Measurements from ENCODE around the gene WDR41. TPM values are rescaled to one million over a fixed set of nuclear protein-coding genes. Genes with fewer than 3 reads are reported as not detected.
"Not testable (repeated sequence)": the region's sequence is repeated elsewhere in the genome, so short reads cannot be mapped to it uniquely, and the experiment has no call there.

WDR41 gene
- total and polyA plus RNA-seq, 2 of the 4 experiments (the other 2 are of a cell fraction), result 38.1 to 72.1 TPM

GRCh38 chr5:77386340-77386739 lies 105.8 kb downstream of the WDR41 start:
- H4K91ac ChIP-seq (ENCODE audit: insufficient read depth, low read depth, low read length); H4K20me1 ChIP-seq (ENCODE audit: insufficient read depth, low read length); H3K9me3 ChIP-seq (ENCODE audit: control insufficient read depth, insufficient read depth, low read length); BruUV-seq (replicated peaks); H3K23ac ChIP-seq (ENCODE audit: low read depth, low read length); H3K4me2 ChIP-seq (ENCODE audit: low read depth, low read length); H3K9ac ChIP-seq (ENCODE audit: low read depth, low read length); intact Hi-C loops (cut with micrococcal nuclease); H2BK120ac ChIP-seq (ENCODE audit: low read depth, low read length); DNase-seq; H2AFZ ChIP-seq (replicated peaks; ENCODE audit: low read length, poor library complexity); H2BK20ac ChIP-seq (ENCODE audit: low read depth, low read length); H2BK5ac ChIP-seq (ENCODE audit: low read depth, low read length, poor library complexity, severe bottlenecking); ATAC-seq (ENCODE audit: low read depth); H2BK15ac ChIP-seq (ENCODE audit: low read depth, low read length); H3K27ac ChIP-seq (ENCODE audit: insufficient read depth, low read length); H3K36me3 ChIP-seq (ENCODE audit: control insufficient read depth, insufficient read depth, low read length); H4K8ac ChIP-seq (ENCODE audit: low read depth in 2 of 2, low read length in 2 of 2); H3K4me3 ChIP-seq (ENCODE audit: insufficient read depth, low read depth, low read length); H3K56ac ChIP-seq (ENCODE audit: extremely low read depth, insufficient read depth, low read length); in situ Hi-C loops (cut with MboI; ENCODE audit: low sequenced_read_pairs); H3K4ac ChIP-seq (ENCODE audit: low read depth, low read length); H2AK9ac ChIP-seq (replicated peaks; ENCODE audit: low read depth, low read length, poor library complexity); H3K79me1 ChIP-seq (ENCODE audit: low read depth in 1 of 2, low read length in 2 of 2); H2AK5ac ChIP-seq (ENCODE audit: low read depth, low read length); H3K18ac ChIP-seq (ENCODE audit: low read depth, low read length); H3K9me1 ChIP-seq (ENCODE audit: insufficient read depth, low read length); H3K4me1 ChIP-seq (ENCODE audit: control insufficient read depth, insufficient read depth, low read length); dilution Hi-C loops (cut with HindIII; ENCODE audit: low sequenced_read_pairs, unreplicated experiment); H3K27me3 ChIP-seq (ENCODE audit: control insufficient read depth, insufficient read depth, low read length); H4K5ac ChIP-seq (ENCODE audit: low read depth, low read length); CTCF ChIA-PET; H3K14ac ChIP-seq (replicated peaks; ENCODE audit: low read depth, low read length); POLR2A ChIA-PET (ENCODE audit: unreplicated experiment): not testable (repeated sequence)
- WGBS, 2 experiments (ENCODE audit: extremely low coverage in 2 of 2, insufficient read length in 1 of 2), result no CpG with 5 or more reads among the region's 1 CpG

DNA sequence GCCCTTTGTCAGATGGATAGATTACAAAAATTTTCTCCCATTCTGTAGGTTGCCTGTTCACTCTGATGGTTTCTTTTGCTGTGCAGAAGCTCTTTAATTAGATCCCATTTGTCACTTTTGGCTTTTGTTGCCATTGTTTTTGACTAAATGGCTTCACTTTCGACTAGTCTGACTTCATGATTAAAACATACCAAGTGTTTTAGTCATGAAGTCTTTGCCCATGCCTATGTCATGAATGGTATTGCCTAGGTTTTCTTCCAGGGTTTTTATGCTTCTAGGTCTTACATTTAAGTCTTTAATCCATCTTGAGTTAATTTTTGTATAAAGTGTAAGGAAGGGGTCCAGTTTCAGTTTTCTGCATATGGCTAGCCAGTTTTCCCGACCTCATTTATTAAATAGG lies 108.8 kb downstream of the WDR41 start:
- H2BK5ac ChIP-seq (ENCODE audit: low read depth, low read length, poor library complexity, severe bottlenecking); H3K9ac ChIP-seq (ENCODE audit: low read depth, low read length); H2BK20ac ChIP-seq (ENCODE audit: low read depth, low read length); intact Hi-C loops (cut with micrococcal nuclease); H3K4me3 ChIP-seq (ENCODE audit: insufficient read depth, low read depth, low read length); H4K20me1 ChIP-seq (ENCODE audit: insufficient read depth, low read length); H3K4me1 ChIP-seq (ENCODE audit: control insufficient read depth, insufficient read depth, low read length); H4K91ac ChIP-seq (ENCODE audit: insufficient read depth, low read depth, low read length); H3K36me3 ChIP-seq (ENCODE audit: control insufficient read depth, insufficient read depth, low read length); H3K18ac ChIP-seq (ENCODE audit: low read depth, low read length); H3K27ac ChIP-seq (ENCODE audit: insufficient read depth, low read length); H3K79me1 ChIP-seq (ENCODE audit: low read depth in 1 of 2, low read length in 2 of 2); H3K27me3 ChIP-seq (ENCODE audit: control insufficient read depth, insufficient read depth, low read length); H2BK15ac ChIP-seq (ENCODE audit: low read depth, low read length); H3K14ac ChIP-seq (replicated peaks; ENCODE audit: low read depth, low read length); DNase-seq; H4K8ac ChIP-seq (ENCODE audit: low read depth in 2 of 2, low read length in 2 of 2); POLR2A ChIA-PET (ENCODE audit: unreplicated experiment); H2BK120ac ChIP-seq (ENCODE audit: low read depth, low read length); ATAC-seq (ENCODE audit: low read depth); H3K4ac ChIP-seq (ENCODE audit: low read depth, low read length); H3K9me3 ChIP-seq (ENCODE audit: control insufficient read depth, insufficient read depth, low read length); H2AFZ ChIP-seq (replicated peaks; ENCODE audit: low read length, poor library complexity); dilution Hi-C loops (cut with HindIII; ENCODE audit: low sequenced_read_pairs, unreplicated experiment); H3K4me2 ChIP-seq (ENCODE audit: low read depth, low read length); in situ Hi-C loops (cut with MboI; ENCODE audit: low sequenced_read_pairs); H2AK5ac ChIP-seq (ENCODE audit: low read depth, low read length); H3K56ac ChIP-seq (ENCODE audit: extremely low read depth, insufficient read depth, low read length); BruUV-seq (replicated peaks); H4K5ac ChIP-seq (ENCODE audit: low read depth, low read length); H3K23ac ChIP-seq (ENCODE audit: low read depth, low read length); H3K9me1 ChIP-seq (ENCODE audit: insufficient read depth, low read length); CTCF ChIA-PET; H2AK9ac ChIP-seq (replicated peaks; ENCODE audit: low read depth, low read length, poor library complexity): not testable (repeated sequence)
- no CpG with 5 or more reads among the region's 2 CpGs for WGBS, 2 experiments (ENCODE audit: extremely low coverage in 2 of 2, insufficient read length in 1 of 2)

All from IMR-90 (cell line).